Esophagus muscularis mucosa (tissue), 3 donors: ENCODE data around the gene LAMTOR2.

Experiments used
- POLR2AphosphoS5 ChIP-seq, 2 donors: sonication (generic); formaldehyde crosslinking; IDR thresholded peaks; one replicate each; pipeline ENCODE4 v1.6.1; 2017; ENCODE audit warnings: antibody characterized with exemption in 2 of 2
- TF ChIP-seq, protein P1 (sequence below), 3 experiments: fragments of 200-600 bp in 2 of 3; fragments of 450-650 bp in 1 of 3; sonication (generic) in 2 of 3; IDR thresholded peaks; one replicate each; pipeline ENCODE4 v1.5.1; 2017 to 2019; ENCODE audit warnings: antibody characterized with exemption in 3 of 3, mild to moderate bottlenecking in 2 of 3, moderate library complexity in 1 of 3

- TF ChIP-seq, protein P1, sequence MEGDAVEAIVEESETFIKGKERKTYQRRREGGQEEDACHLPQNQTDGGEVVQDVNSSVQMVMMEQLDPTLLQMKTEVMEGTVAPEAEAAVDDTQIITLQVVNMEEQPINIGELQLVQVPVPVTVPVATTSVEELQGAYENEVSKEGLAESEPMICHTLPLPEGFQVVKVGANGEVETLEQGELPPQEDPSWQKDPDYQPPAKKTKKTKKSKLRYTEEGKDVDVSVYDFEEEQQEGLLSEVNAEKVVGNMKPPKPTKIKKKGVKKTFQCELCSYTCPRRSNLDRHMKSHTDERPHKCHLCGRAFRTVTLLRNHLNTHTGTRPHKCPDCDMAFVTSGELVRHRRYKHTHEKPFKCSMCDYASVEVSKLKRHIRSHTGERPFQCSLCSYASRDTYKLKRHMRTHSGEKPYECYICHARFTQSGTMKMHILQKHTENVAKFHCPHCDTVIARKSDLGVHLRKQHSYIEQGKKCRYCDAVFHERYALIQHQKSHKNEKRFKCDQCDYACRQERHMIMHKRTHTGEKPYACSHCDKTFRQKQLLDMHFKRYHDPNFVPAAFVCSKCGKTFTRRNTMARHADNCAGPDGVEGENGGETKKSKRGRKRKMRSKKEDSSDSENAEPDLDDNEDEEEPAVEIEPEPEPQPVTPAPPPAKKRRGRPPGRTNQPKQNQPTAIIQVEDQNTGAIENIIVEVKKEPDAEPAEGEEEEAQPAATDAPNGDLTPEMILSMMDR (IDR thresholded peaks at IDR 0.05), result no peak
- no peak for TF ChIP-seq POLR2AphosphoS5 (IDR thresholded peaks at IDR 0.05)
These were observed 27.3 kb downstream of the LAMTOR2 start for GRCh38 chr1:156081917-156082308.
